Measurements from ENCODE around the gene PRDM10.

PRDM10 gene

DNA sequence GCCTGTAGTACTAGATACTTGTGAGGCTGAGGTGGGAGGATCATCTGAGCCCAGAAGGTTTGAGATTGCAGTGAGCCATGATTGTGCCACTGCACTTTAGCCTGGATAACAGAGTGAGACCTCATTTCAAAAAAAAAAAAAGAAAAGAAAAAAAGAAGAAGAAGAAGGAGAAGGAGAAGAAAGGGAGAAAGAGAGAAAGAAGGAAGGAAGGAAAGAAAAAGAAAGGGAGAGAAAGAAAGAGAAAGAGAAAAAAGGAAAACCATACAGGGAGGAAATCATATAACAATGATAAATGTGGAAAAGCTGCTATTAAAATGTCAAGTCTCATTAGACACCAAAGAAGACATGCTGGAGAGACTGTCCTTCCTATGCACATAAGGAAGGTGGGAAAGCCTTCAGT lies 5.7 kb upstream of the PRDM10 start:
- no peak for DNase-seq

DNA sequence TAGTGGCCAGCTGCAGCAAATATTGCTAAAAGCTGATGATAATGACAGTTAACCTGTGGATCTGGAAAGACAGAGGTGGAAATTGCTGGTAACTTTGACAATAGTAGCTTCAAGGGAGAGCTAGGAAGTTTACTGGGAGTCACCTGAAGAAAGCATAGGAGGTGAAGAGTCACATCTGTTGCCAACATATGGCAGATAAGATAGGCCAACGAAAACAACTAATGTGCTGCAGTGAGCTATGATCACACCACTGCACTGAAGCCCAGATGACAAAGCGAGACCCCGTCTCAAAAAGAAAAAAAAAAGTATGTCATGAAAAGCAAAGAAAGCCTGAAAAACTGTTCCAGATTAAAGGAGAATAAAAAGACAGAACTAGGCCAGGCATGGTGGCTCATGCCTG lies 4.3 kb upstream of the PRDM10 start:
- DNase-seq: no peak

DNA sequence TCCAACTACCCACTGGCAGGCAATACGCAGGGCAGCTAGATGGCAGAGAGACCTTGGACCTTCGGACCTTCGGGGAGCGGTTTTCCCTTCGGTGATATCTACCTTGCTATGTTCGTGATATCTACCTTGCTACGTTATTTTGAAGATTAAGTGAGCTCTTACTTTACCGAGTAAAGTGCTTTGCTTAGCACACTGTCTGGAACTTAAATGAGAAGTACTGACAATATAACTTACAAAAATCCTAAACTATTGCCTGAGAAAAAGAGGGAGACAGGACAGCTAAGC lies 1.0 kb upstream of the PRDM10 start:
- no peak for DNase-seq

DNA sequence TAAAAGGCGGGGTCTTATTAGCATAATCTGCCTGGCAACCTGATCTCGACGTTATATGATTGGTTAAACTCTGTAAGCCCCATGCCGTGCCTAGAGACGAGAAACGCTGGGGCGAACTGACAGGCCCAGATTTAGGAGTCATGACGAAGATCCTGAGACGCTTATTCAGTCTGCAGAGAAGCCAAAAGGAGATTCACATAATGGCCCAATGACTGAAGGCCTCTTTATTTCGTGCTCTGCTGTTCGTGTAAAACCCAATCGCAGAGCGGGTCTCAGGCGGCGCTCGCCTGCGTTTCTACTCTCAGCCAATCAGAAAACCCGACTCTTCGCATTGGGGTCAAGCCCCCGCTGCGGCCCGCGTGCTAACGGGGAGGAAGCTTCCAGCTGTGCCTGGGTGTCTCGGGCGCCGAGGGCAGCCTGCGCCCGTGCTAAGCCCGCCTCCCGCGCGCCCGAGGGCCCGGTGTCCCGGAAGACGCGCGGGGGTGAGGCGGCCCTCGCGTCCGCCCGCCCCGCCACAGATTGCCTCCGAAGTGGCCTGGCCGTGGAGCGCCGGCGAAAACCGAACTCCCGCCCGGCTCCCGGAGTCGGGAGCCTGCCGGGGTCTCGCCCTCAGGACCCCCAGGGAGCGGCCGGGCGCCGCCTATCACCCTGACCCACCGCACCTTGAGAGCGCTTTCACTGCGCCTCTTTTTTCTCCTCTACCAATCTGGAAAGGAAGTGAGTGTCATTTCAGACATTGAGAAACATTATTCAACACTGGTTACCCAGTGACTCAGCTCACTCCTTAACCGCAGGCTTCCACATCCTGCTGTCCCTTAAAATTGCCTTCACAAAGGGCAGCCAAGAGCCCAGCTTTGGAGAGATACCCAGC lies 446 bp upstream of the PRDM10 start:
- peak; percentile 98 for DNase-seq

DNA sequence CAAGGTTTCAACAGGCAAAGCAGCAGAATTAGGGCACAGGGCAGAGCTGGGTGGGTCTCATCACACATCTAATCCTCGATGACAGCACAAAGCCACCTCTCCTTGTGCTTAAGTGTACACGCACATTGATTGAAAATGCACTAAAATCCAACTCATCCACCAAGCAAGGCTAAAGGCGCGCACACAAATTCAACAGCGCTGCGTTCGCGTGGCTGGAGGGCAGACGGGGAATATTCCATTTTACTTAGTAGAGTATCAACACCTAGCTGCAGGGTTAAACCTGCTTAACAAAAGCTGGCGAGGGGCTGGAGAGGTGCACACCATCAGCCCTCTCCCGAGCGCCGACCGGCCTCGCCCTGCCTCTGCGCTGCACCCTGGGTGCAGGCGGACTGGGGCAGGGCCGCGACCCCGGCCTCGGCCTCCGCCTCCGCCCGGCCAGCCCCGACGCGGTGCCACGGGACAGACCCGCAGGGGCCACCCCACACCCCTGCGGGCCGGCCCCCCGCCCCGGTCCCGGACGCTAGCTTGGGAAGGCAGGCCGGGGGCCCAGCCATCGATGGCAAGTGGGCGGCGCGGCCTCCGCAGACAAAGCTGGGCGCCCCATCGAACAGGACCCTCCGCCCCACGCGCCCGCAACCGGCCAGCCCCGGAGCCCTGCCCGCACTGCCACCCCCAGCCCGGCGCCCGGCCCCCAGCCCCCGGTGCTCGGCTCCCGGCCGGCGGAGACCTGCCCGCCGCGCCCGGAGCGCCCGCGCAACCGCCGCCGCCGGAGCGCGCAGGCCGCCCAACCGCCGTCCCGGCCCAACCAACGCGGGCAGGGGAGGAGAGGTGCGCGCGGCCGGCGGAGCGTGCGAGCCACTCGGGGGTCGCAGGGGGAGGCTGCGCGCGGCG lies 929 bp downstream of the PRDM10 start:
- DNase-seq: peak; percentile 43

DNA sequence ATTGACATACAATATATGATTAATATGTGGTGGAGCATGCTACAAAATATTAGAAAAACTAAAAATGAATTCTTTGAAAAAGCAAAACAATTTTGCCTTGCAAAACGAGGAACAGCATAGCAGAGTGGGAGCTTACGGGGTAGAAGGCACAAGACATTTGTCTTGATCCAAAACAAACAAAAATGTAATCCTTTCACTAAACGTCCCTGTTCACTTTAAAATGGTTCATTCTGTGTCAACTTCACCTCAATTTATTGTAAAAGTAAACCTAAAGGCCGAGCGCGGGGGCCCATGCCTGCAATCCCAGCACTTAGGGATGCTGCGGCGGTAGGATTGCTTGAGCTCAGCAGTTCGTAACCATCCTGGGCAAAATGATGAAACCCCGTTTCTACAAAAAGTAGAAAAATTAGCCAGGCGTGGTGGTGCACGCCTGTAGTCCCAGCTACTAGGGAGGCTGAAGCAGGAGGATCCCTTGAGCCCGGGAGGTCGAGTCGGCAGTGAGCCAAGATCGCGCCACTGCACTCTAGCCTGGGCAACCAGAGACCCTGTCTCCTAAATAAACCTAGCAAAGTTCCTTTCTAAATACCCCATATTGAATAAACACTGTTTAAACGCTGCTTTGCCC lies 2.0 kb downstream of the PRDM10 start:
- DNase-seq: no peak

DNA sequence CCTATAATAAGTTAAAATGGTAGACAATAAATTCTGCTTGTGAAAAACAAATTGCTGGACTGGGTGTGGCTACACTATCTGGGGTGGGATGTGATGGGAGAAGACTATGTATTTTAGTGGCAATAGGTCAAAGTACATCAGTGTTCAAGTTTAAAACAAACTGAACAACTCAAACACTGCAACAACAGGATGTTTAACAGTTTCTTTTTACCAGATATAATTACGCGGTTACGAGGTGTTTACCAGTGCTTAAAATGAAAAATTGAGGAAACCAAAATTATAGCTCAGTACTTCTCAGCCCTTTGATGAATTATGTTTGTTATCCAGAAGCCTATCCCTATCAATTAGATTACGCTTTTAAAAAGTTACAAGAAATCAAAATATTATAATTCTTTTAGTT lies 3.2 kb downstream of the PRDM10 start:
- no peak for DNase-seq

DNA sequence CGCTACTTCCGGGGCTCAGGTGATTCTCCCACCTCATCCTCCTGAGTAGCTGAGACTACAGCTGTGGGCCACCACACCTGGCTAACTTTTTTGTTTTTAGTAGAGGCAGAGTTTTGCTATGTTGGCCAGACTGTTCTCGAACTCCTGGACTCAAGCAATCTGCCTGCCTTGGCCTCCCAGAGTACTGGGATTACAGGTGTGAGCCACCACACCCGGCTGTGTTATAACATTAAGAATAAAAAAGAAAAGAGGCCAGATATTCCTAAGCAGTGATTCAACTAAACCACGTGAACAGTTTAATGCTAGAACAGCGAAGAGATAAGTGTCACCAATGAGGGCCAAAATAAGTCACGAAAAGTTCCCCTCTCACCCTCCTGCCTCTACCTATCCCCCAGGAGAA lies 3.7 kb downstream of the PRDM10 start:
- DNase-seq: no peak

DNA sequence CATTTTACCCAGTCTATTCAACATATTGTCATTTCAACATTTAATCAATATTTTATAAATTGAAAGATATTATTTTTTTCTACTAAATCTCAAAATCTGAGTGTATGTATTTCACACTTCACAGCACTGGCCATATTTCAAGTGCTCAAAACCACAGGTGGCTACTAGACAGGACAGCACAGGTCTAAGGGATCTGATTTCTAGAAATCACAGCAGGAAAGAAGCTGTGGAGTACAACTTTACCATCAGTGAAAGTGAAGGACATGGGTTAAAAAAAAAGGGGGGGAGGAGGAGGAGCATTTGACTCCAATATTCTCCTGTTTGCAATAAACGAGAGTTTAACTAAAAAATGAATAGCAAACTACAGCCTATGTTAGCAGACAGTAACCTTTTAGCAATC lies 4.5 kb downstream of the PRDM10 start:
- DNase-seq: peak; percentile 27

DNA sequence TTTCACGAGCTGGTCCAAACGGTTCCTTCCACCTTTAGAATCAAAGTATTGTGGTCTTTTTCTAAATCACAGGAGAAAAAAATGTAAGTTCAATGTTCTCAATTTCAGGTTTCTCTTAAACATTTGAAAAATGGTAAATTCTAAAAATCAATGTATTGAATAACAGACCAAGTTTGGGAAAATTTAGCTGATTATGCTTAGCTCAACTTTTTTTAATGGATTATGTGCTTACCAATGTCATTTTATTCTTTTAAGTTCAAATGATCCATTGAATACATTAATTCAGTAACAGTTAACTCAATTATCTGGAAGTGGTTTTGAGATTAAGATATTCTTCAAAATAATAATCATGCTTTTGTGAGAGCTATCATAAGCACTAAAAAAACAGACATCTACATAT lies 5.1 kb downstream of the PRDM10 start:
- no peak for DNase-seq

DNA sequence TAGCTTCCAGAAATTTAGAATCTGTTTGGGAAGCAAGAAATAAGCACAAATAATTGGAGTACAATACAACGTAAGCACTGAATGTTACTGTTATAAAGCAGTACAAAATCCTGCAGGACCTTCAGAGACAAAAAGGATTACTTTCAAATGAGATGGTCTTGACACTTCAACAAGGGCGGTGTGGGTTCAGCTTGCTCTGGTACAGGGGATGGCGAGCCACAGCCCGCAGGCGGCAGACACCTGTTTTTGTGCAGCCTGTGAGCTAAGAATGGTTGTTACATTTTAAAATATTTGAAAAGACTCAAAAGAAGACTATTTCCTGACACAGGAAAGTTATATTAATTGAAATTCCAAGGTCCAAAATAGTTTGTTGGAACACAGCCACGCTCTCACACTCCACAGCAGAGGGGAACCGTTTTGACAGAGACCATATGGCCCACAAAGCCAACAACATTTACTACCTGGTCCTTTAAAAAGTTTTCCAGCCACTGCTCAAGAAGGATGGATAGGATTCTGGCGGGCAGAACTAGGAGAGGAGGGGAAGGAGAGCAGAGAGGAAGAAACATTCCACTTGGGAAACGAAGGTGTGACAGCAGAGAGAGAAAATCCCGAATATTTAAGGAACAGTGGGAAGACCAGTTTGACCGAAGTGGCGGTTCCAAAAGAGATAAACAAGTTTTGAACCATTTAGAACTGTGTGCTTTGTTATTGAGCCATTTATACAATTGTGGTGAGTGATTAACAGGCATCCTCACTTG lies 6.3 kb downstream of the PRDM10 start:
- no peak for DNase-seq

DNA sequence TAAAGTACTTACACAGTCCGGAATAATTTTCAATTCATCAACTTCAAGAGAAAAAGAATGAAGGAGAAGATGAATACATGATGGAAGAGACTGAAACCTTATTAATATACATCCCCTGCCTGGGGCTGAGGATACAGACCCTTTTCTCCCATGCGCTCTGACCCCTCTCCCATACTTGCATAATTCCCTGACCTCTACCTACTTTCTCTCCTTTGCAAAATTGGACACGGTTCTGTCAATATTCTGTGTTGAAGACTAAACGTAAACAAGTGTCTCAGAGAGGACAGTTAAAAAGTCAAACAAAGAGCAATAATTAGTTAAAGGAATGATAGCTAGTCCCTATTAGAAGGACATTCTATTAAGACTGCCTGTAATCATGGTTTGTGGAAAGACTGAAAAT lies 7.5 kb downstream of the PRDM10 start:
- no peak for DNase-seq

DNA sequence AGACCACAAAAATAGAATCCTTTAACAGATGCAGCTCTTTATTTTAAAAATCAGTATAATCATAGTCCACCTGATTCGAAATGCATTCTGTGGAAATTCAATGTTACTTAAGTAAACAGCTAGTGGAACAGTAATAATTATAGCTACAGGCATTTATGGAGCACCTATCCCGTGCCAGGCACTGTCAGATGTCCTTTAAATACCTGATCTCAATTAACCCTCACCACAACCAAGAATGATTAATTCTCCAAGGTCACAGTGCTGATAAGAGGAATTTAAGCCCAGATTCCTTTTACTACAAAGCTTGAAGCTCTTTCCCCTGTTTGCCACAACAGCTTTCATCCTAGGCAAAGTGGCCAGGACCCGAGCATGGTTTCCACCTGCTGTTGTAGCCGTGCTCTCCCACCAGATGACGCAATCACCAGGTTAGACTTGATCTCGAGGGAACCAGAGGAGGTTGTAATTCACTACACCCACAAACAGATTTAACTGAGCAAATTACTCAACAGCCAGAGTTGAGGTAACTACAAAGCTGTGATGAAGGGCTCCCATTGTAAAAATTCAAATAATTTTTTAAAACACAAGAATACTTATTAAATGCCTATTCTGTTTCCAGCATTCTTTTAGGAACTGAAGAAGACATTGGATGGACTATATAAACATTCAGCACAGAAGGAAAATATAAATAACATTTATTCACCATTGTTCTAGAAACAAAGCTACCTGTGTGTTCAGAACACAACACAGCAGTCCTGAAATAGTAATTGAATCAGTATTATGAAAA lies 10.3 kb downstream of the PRDM10 start:
- DNase-seq: peak; percentile 50

DNA sequence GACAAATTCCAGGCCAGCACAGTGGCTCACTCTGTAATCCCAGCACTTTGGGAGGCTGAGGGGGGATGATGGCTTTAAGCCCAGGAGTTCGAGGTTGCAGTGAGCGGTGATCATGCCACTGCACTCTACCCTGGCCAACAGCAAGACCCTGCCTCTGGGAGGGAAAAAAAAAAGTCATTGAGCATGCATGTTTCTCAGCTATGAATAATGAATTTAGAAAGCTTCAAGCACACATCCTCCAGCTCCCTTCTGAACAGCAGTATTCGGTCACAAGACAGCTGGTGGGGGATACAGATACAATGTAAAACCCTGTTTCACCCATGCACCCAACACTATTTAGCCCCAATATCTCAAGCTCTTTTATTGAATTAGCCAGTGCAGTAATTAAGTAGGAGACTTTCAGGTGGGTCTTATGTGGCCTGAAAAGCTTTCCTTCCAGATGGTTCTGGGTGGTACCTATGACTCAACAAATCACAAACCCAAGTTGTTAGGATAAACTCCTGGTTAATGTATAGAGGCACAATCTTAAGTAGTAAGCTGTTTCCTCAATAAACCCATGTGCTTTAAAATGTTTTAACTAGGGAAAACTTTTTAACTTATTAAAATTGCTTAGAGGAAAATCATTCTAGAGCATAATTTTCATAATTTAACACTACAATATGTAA lies 13.4 kb downstream of the PRDM10 start:
- DNase-seq: no peak

DNA sequence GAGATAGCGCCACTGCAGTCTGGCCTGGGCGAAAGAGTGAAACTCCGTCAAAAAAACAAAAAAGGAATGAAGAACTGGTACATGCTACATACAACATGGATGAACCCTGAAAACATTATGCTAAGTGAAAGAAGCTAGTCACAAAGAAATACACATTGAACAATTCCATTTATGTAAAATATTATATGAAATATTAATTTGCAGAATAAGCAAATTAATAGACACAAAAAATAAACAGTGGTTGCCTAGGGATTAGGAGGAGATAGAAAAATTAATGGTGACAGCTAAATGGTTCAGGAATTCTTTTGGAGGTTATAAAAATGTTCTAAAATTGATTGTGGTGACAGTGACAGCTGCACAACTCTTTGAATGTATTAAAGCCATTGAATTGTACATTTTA lies 14.7 kb downstream of the PRDM10 start:
- no peak for DNase-seq

DNA sequence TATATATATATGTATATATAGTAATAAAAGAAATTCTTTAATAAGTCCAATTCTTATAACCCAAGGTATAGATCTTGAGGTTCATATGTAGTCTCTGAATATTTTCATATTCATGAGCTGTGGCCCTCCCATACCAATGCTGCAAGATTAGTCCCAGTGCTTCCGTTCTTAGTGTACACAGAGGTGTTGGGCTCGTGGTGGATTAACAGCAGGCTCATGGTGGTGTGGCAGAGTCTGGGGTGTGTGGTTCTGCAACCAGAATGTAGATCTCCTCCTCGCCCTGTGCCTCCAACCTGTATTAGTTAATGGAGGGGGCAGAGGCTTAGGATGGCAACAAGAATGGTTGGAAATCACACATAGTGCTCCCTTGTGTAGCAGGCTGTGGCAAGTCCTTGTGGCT lies 16.8 kb downstream of the PRDM10 start:
- DNase-seq: no peak

DNA sequence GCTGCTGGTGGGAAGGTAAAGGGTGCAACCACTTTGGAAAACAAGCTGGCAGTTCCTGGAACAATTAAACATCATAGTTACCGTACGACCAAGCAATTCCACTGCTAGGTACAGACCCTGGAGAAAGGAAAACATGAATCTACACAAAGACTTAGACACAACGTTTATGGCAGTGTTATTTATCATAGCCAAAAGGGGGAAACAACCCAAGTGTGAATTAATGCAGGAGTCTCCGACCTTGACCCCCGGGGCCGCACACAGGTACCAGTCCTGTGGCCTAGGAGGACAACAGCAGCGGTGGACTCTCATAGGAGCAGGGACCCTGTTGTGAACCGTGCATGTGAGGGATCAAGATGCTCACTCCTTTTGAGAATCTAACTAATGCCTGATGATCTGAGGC lies 22.5 kb downstream of the PRDM10 start:
- DNase-seq: no peak

DNA sequence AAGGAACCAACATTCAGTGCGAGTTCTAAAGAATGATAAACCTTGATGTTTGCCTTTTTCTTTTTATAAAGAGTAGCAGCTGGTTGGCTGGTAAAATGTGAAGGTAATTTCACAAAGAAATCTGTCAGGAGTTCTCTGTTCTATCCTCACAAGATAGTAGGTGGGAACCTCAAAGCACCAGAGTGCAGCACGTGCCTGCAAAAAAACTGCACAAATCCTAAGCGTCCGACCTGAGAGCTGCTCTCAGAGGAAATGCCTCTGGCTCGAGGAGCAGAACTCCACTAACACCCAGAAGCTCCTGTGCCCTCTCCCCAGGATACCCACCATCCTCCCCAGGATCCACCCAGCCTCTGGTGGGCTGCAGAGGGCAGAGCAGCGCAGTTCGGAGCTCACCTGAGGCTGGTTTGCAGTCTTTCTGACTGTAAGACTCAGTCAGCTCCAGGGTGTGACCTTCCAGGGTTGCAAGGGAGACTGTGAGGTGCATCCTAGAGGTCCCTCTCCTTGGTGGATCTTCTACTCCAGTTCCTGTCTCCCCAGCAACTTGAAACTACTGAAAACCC lies 23.5 kb downstream of the PRDM10 start:
- no peak for DNase-seq

DNA sequence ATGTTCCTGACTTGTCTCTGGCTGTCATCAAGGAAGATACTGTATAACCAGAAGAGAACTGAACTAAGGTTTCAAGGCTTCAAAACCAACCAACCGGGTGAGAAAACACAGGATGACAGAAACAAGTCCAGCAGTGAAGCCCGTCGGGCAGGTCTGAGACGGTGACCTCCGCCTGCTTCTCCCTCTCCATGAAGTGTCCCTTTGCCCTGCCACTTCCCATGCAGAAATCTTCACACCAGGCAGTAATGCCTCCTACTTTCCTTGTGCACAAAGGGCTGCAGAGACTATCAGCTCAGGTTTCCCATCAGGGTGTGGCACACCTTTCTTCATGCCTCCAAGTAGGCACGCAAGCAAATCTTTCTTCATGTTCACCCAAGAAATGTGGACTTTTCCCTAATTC lies 24.2 kb downstream of the PRDM10 start:
- no peak for DNase-seq

DNA sequence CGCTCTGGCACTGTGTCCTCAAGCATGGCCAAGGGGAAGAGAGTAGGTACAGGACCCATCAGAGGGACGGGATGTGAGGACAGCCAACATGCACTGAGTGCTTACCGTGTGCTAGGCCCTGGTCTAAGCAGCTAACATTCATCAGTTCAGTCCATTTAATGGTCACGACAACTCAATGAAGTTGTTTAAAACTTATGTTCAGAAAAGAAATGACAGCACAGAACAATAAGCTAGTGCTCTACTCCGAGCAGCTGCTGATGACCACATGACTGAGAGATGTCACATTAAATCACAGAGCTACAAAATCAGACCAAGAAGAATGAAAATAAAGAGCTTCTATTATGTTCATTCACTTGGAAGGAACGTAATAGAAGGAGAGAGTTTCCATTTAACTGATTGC lies 26.3 kb downstream of the PRDM10 start:
- DNase-seq: no peak

DNA sequence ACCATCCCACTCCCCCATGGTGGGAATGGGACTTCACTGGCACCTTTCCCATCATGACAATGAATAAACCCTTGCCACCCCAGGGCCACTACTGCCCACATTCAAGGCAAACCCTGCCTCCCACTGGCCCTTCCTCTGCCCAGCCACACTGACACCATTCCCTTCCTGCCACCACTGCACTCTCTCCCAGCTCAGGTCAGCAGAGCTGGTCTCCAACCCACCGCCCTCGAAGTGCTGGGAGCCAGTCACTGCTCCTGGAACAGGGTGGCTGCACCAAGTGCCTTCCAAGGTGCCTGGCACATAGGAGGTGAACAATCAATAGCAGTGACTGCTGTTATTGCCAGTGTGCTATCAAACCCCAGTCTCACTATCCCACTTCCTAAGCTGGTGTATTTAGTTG lies 27.1 kb downstream of the PRDM10 start:
- DNase-seq: no peak
